Suprapubic skin (tissue), 3 donors: ENCODE results near the gene CHD2.

Experiments used
- POLR2AphosphoS5 ChIP-seq, 3 donors: sonication (generic); formaldehyde crosslinking; IDR thresholded peaks; one replicate each; pipeline ENCODE4 v1.6.1; 2017; ENCODE audit warnings: antibody characterized with exemption in 3 of 3
- TF ChIP-seq, protein P1 (sequence below), 2 donors: fragments of 200-600 bp in 1 of 2; fragments of 450-650 bp in 1 of 2; sonication (generic) in 1 of 2; IDR thresholded peaks; one replicate each; pipeline ENCODE4 v1.5.1; 2016 to 2019; ENCODE audit warnings: antibody characterized with exemption in 2 of 2, mild to moderate bottlenecking in 1 of 2, moderate library complexity in 1 of 2

DNA sequence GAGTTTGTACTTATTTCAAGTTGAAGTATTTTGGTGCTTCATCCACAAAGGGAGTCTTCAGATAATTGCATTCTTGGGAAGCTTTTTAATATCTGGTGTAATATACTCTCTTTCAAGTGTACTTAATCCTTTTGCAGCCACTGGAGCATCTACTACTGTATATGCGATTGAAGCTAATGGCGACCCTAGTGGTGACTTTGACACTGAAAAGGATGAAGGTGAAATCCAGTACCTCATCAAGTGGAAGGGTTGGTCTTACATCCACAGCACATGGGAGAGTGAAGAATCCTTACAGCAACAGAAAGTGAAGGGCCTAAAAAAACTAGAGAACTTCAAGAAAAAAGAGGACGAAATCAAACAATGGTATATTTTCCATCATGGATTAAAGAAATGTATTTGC lies 42.6 kb downstream of the CHD2 start:
- TF ChIP-seq, protein P1, sequence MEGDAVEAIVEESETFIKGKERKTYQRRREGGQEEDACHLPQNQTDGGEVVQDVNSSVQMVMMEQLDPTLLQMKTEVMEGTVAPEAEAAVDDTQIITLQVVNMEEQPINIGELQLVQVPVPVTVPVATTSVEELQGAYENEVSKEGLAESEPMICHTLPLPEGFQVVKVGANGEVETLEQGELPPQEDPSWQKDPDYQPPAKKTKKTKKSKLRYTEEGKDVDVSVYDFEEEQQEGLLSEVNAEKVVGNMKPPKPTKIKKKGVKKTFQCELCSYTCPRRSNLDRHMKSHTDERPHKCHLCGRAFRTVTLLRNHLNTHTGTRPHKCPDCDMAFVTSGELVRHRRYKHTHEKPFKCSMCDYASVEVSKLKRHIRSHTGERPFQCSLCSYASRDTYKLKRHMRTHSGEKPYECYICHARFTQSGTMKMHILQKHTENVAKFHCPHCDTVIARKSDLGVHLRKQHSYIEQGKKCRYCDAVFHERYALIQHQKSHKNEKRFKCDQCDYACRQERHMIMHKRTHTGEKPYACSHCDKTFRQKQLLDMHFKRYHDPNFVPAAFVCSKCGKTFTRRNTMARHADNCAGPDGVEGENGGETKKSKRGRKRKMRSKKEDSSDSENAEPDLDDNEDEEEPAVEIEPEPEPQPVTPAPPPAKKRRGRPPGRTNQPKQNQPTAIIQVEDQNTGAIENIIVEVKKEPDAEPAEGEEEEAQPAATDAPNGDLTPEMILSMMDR (IDR thresholded peaks at IDR 0.05): no peak
- no peak for TF ChIP-seq POLR2AphosphoS5 (IDR thresholded peaks at IDR 0.05)
